Measurements from ENCODE around the gene PSD2. TPM values are rescaled to one million over a fixed set of nuclear protein-coding genes. Genes with fewer than 3 reads are reported as not detected.

PSD2 gene
- total RNA-seq, 1 donor from 2014 or later = 0.25 TPM

- Mint-ChIP-seq H3K27me3 (ENCODE audit: low read depth, unreplicated experiment) (peaks cover 86% of the 10 kb centered on the region), H3K4me3 (ENCODE audit: unreplicated experiment) (no peak overlapping the region), H3K27ac (ENCODE audit: unreplicated experiment) (no peak overlapping the region), H3K4me1 (ENCODE audit: low read depth, unreplicated experiment) (peaks cover 10% of the 10 kb centered on the region), H3K9me3 (ENCODE audit: unreplicated experiment) (peaks cover 5% of the 10 kb centered on the region), H3K36me3 (ENCODE audit: low read depth, unreplicated experiment) (peaks cover 2% of the 10 kb centered on the region)
- Histone ChIP-seq H3K79me2 (ENCODE audit: insufficient read depth, low read length) (no peaks in the 10 kb centered on the region), H4K20me1 (ENCODE audit: insufficient read depth, low read length) (no peaks in the 10 kb centered on the region), H3K4me1 (ENCODE audit: insufficient read depth, low read length) (no peaks in the 10 kb centered on the region), H3K9me3 (ENCODE audit: insufficient read depth, low read depth, low read length) (no peaks in the 10 kb centered on the region), H2AFZ (ENCODE audit: low read depth, low read length) (no peak overlapping the region), H3K27me3 (ENCODE audit: insufficient read depth, low read length) (peaks cover 55% of the 10 kb centered on the region), H3K4me3 (ENCODE audit: insufficient read depth, low read depth, low read length) (no peak overlapping the region), H3K36me3 (ENCODE audit: insufficient read depth, low read length) (no peaks in the 10 kb centered on the region), H3K27ac (ENCODE audit: low read depth, low read length) (no peak overlapping the region), H3K9ac (ENCODE audit: low read length) (no peak overlapping the region), H3K4me2 (ENCODE audit: low read length) (no peak overlapping the region)
- FAIRE-seq (no peak), DNase-seq (ENCODE audit: low read depth) (no peak)
- no peak for TF ChIP-seq EZH2 (IDR thresholded peaks at IDR 0.05; ENCODE audit: insufficient read depth, low read length)
- TF ChIP-seq, protein P1, sequence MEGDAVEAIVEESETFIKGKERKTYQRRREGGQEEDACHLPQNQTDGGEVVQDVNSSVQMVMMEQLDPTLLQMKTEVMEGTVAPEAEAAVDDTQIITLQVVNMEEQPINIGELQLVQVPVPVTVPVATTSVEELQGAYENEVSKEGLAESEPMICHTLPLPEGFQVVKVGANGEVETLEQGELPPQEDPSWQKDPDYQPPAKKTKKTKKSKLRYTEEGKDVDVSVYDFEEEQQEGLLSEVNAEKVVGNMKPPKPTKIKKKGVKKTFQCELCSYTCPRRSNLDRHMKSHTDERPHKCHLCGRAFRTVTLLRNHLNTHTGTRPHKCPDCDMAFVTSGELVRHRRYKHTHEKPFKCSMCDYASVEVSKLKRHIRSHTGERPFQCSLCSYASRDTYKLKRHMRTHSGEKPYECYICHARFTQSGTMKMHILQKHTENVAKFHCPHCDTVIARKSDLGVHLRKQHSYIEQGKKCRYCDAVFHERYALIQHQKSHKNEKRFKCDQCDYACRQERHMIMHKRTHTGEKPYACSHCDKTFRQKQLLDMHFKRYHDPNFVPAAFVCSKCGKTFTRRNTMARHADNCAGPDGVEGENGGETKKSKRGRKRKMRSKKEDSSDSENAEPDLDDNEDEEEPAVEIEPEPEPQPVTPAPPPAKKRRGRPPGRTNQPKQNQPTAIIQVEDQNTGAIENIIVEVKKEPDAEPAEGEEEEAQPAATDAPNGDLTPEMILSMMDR (IDR thresholded peaks at IDR 0.05; ENCODE audit: insufficient read depth, low read depth, low read length) = no peak
Measured at GRCh38 chr5:139797335-139797734, 1.7 kb downstream of the PSD2 start.

GRCh38 chr5:139797856-139798510 is 2.4 kb downstream of the PSD2 start:
- no peaks in the 10 kb centered on the region for H3K36me3 ChIP-seq (ENCODE audit: insufficient read depth, low read length)
- Mint-ChIP-seq H3K27ac (ENCODE audit: unreplicated experiment) (no peak overlapping the region), H3K27me3 (ENCODE audit: low read depth, unreplicated experiment) (peaks cover 86% of the 10 kb centered on the region), H3K4me1 (ENCODE audit: low read depth, unreplicated experiment) (peaks cover 10% of the 10 kb centered on the region), H3K36me3 (ENCODE audit: low read depth, unreplicated experiment) (peaks cover 2% of the 10 kb centered on the region), H3K9me3 (ENCODE audit: unreplicated experiment) (peaks cover 5% of the 10 kb centered on the region), H3K4me3 (ENCODE audit: unreplicated experiment) (no peak overlapping the region)
- TF ChIP-seq, protein P1 (IDR thresholded peaks at IDR 0.05; ENCODE audit: insufficient read depth, low read depth, low read length) = no peak
- TF ChIP-seq EZH2 (IDR thresholded peaks at IDR 0.05; ENCODE audit: insufficient read depth, low read length) = no peak
- no peak overlapping the region for H3K9ac ChIP-seq (ENCODE audit: low read length)
- peaks cover 61% of the 10 kb centered on the region for H3K27me3 ChIP-seq (ENCODE audit: insufficient read depth, low read length)
- no peak overlapping the region for H2AFZ ChIP-seq (ENCODE audit: low read depth, low read length)
- no peaks in the 10 kb centered on the region for H4K20me1 ChIP-seq (ENCODE audit: insufficient read depth, low read length)
- FAIRE-seq (no peak), DNase-seq (ENCODE audit: low read depth) (no peak)
- H3K79me2 ChIP-seq (ENCODE audit: insufficient read depth, low read length) = no peaks in the 10 kb centered on the region
- no peaks in the 10 kb centered on the region for H3K4me1 ChIP-seq (ENCODE audit: insufficient read depth, low read length)
- no peak overlapping the region for H3K4me2 ChIP-seq (ENCODE audit: low read length)
- no peak overlapping the region for H3K27ac ChIP-seq (ENCODE audit: low read depth, low read length)
- no peaks in the 10 kb centered on the region for H3K9me3 ChIP-seq (ENCODE audit: insufficient read depth, low read depth, low read length)
- no peak overlapping the region for H3K4me3 ChIP-seq (ENCODE audit: insufficient read depth, low read depth, low read length)

DNA sequence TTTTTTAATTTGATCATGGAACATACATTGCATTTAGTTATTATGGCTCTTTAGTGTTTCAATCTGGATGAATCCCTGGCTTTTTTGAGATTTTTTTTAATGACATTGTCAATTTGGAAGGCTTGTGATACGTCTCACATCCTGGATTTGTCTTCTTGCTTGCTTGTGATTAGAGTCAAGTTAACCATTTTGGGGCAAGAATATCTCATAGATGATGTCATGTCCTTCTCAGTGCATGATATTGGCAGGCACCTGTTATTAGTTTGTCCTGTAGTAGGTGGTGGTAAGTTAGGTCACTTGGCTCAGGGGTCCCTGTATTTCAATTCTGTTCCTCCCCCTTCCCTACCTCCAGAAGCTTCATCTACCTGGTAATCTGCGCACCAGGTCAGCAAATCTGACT is 3.3 kb downstream of the PSD2 start:
- no peak overlapping the region for H3K4me3 Mint-ChIP-seq (ENCODE audit: unreplicated experiment)
- peaks cover 5% of the 10 kb centered on the region for H3K9me3 Mint-ChIP-seq (ENCODE audit: unreplicated experiment)
- Histone ChIP-seq H3K4me1 (ENCODE audit: insufficient read depth, low read length) (no peaks in the 10 kb centered on the region), H3K4me3 (ENCODE audit: insufficient read depth, low read depth, low read length) (no peak overlapping the region), H3K4me2 (ENCODE audit: low read length) (no peak overlapping the region), H3K9me3 (ENCODE audit: insufficient read depth, low read depth, low read length) (no peaks in the 10 kb centered on the region), H4K20me1 (ENCODE audit: insufficient read depth, low read length) (no peaks in the 10 kb centered on the region), H3K79me2 (ENCODE audit: insufficient read depth, low read length) (no peaks in the 10 kb centered on the region), H3K27ac (ENCODE audit: low read depth, low read length) (no peak overlapping the region), H2AFZ (ENCODE audit: low read depth, low read length) (no peak overlapping the region), H3K27me3 (ENCODE audit: insufficient read depth, low read length) (peaks cover 55% of the 10 kb centered on the region), H3K36me3 (ENCODE audit: insufficient read depth, low read length) (no peaks in the 10 kb centered on the region), H3K9ac (ENCODE audit: low read length) (no peak overlapping the region)
- no peak overlapping the region for H3K27ac Mint-ChIP-seq (ENCODE audit: unreplicated experiment)
- TF ChIP-seq, protein P1 (IDR thresholded peaks at IDR 0.05; ENCODE audit: insufficient read depth, low read depth, low read length) = no peak
- no peak for TF ChIP-seq EZH2 (IDR thresholded peaks at IDR 0.05; ENCODE audit: insufficient read depth, low read length)
- FAIRE-seq = no peak
- peaks cover 10% of the 10 kb centered on the region for H3K4me1 Mint-ChIP-seq (ENCODE audit: low read depth, unreplicated experiment)
- peaks cover 85% of the 10 kb centered on the region for H3K27me3 Mint-ChIP-seq (ENCODE audit: low read depth, unreplicated experiment)
- no peak for DNase-seq (ENCODE audit: low read depth)
- H3K36me3 Mint-ChIP-seq (ENCODE audit: low read depth, unreplicated experiment) = peaks cover 2% of the 10 kb centered on the region

Data from astrocyte (in vitro differentiated cells and primary cell).